HepG2 (cell line): ENCODE data around the gene SMAD6. TPM values are rescaled to one million over a fixed set of nuclear protein-coding genes. Genes with fewer than 3 reads are reported as not detected.
A peak's percentile ranks its signal among the peaks of the same experiment; 100 is the strongest.

Experiments used
- BRD4 ChIP-seq: sonication (generic); formaldehyde crosslinking; IDR thresholded peaks from 2 replicates; pipeline ENCODE4 v1.4.0; 2020; ENCODE audit warnings: missing genetic modification reagents
- FLYWCH1 ChIP-seq: sonication (generic); formaldehyde crosslinking; IDR thresholded peaks from 2 replicates; pipeline ENCODE4 v1.8.1; 2023; ENCODE audit warnings: mild to moderate bottlenecking, missing genetic modification reagents
- FOXC1 ChIP-seq: sonication (generic); formaldehyde crosslinking; IDR thresholded peaks from 2 replicates; pipeline ENCODE4 v1.8.0; 2022; ENCODE audit warnings: mild to moderate bottlenecking, missing genetic modification reagents, borderline replicate concordance
- GPN1 ChIP-seq: sonication (generic); formaldehyde crosslinking; IDR thresholded peaks from 2 replicates; pipeline ENCODE4 v1.5.1; 2020; ENCODE audit warnings: missing genetic modification reagents, borderline replicate concordance
- MXD4 ChIP-seq: IDR thresholded peaks from 2 replicates; pipeline ENCODE4 v1.6.1; 2016; ENCODE audit warnings: mild to moderate bottlenecking, missing biosample characterization, missing genetic modification reagents
- NCOR1 ChIP-seq: fragments of 200-600 bp; sonication (generic); IDR thresholded peaks from 2 replicates; pipeline ENCODE4 v1.7.0; 2017; ENCODE audit warnings: antibody characterized with exemption, low read length, borderline replicate concordance
- PHF21A ChIP-seq: sonication (generic); formaldehyde crosslinking; IDR thresholded peaks from 2 replicates; pipeline ENCODE4 v1.5.0; 2020; ENCODE audit warnings: mild to moderate bottlenecking, missing genetic modification reagents
- PHF5A ChIP-seq: IDR thresholded peaks from one replicate; pipeline ENCODE4 v1.6.1; 2018; ENCODE audit warnings: low read depth, missing genetic modification reagents; ENCODE audit not compliant: unreplicated experiment
- SAP130 ChIP-seq: IDR thresholded peaks from 2 replicates; pipeline ENCODE4 v1.6.1; 2016; ENCODE audit warnings: low read depth
- SMARCE1 ChIP-seq: fragments of 450-650 bp; IDR thresholded peaks from 2 replicates; pipeline ENCODE4 v1.6.1; 2017; ENCODE audit warnings: borderline replicate concordance
- SNAPC4 ChIP-seq: sonication (generic); formaldehyde crosslinking; IDR thresholded peaks from 2 replicates; pipeline ENCODE4 v1.4.0; 2020; ENCODE audit warnings: mild to moderate bottlenecking, missing genetic modification reagents
- SOX6 ChIP-seq, 2 experiments: fragments of 450-650 bp in 1 of 2; sonication (generic) in 1 of 2; formaldehyde crosslinking in 1 of 2; IDR thresholded peaks; 2 replicates each; pipeline versions ENCODE4 v1.4.0 to v1.6.1; 2017 to 2020; ENCODE audit warnings: antibody characterized with exemption in 1 of 2, mild to moderate bottlenecking in 1 of 2, missing genetic modification reagents in 1 of 2
- SPEN ChIP-seq: sonication (generic); formaldehyde crosslinking; IDR thresholded peaks from 2 replicates; pipeline ENCODE4 v1.5.1; 2020; ENCODE audit warnings: low read depth, mild to moderate bottlenecking, missing genetic modification reagents
- SRY ChIP-seq: sonication (generic); formaldehyde crosslinking; IDR thresholded peaks from 2 replicates; pipeline ENCODE4 v1.8.0; 2022; ENCODE audit warnings: mild to moderate bottlenecking, missing genetic modification reagents
- STAT5B ChIP-seq: sonication (generic); formaldehyde crosslinking; IDR thresholded peaks from 2 replicates; pipeline ENCODE4 v1.4.0; 2020; ENCODE audit warnings: missing genetic modification reagents
- TEF ChIP-seq: sonication (generic); formaldehyde crosslinking; IDR thresholded peaks from 2 replicates; pipeline ENCODE4 v1.5.0; 2020; ENCODE audit warnings: missing genetic modification reagents
- TIGD3 ChIP-seq: sonication (generic); formaldehyde crosslinking; IDR thresholded peaks from 2 replicates; pipeline ENCODE4 v1.5.1; 2020; ENCODE audit warnings: mild to moderate bottlenecking, missing genetic modification reagents, borderline replicate concordance
- TMF1 ChIP-seq: sonication (generic); formaldehyde crosslinking; IDR thresholded peaks from 2 replicates; pipeline ENCODE4 v1.8.1; 2022; ENCODE audit warnings: low read depth, missing genetic modification reagents
- ZBTB44 ChIP-seq: sonication (generic); formaldehyde crosslinking; IDR thresholded peaks from 2 replicates; pipeline ENCODE4 v1.4.0; 2020; ENCODE audit warnings: missing genetic modification reagents
- ZMYM3 ChIP-seq: sonication (generic); formaldehyde crosslinking; IDR thresholded peaks from 2 replicates; pipeline ENCODE4 v1.5.1; 2020; ENCODE audit warnings: mild to moderate bottlenecking, missing genetic modification reagents
- ZNF501 ChIP-seq: sonication (generic); formaldehyde crosslinking; IDR thresholded peaks from 2 replicates; pipeline ENCODE4 v1.5.1; 2020; ENCODE audit warnings: mild to moderate bottlenecking, moderate library complexity, missing genetic modification reagents
- ZNF879 ChIP-seq: sonication (generic); formaldehyde crosslinking; IDR thresholded peaks from 2 replicates; pipeline ENCODE4 v1.8.1; 2023; ENCODE audit warnings: missing genetic modification reagents
- ZSCAN25 ChIP-seq: sonication (generic); formaldehyde crosslinking; IDR thresholded peaks from 2 replicates; pipeline ENCODE4 v1.8.0; 2022; ENCODE audit warnings: mild to moderate bottlenecking, missing genetic modification reagents
- polyA plus RNA-seq, 8 experiments: library from polyadenylated mRNA; depleted of rRNA in 3 of 8; stranded (reverse) in 7 of 8; unstranded in 1 of 8; fragments of >200 nt; fragmentation: Illumina TruSeq in 4 of 8; extraction: Trizol in 4 of 8; gene quantifications; 2 replicates each; pipeline versions ENCODE4 v1.2.1 to v1.2.3, GENCODE V29; 2011 to 2016; ENCODE audit warnings: low read depth in 4 of 8, missing spikeins in 1 of 8, mixed read lengths in 1 of 8; ENCODE audit not compliant: insufficient read depth in 1 of 8
- total RNA-seq, 5 experiments: library from RNA; depleted of rRNA; stranded (reverse); fragments of >200 nt; fragmentation: Illumina TruSeq; extraction: Trizol; gene quantifications; 2 replicates each; pipeline ENCODE4 v1.2.3, GENCODE V29; 2016; ENCODE audit warnings: low read depth in 1 of 5

SMAD6 gene
- total and polyA plus RNA-seq, 2 of the 13 experiments (the other 11 are each of a cell fraction or from before 2014, with no cell fraction given) = 3.3 to 4.4 TPM

GRCh38 chr15:66779331-66780009 is 77.4 kb downstream of the SMAD6 start (continued):
- TF ChIP-seq SNAPC4 (CRISPR knock-in tag) (no peak), ZMYM3 (peak; percentile 10; the same call in 1 of the 2 replicates), STAT5B (CRISPR knock-in tag) (no peak), GPN1 (no peak), ZBTB44 (CRISPR knock-in tag) (no peak), FOXC1 (CRISPR knock-in tag) (no peak), SPEN (CRISPR knock-in tag) (no peak), NCOR1 (peak; percentile 33; the same call in 1 of the 2 replicates), ZNF879 (CRISPR knock-in tag) (no peak), TMF1 (CRISPR knock-in tag) (no peak), SOX6 (IDR thresholded peaks at IDR 0.05) (no peak), SOX6 (CRISPR knock-in tag; IDR thresholded peaks at IDR 0.05) (no peak), SAP130 (peak; percentile 41; the same call in 1 of the 2 replicates), FLYWCH1 (no peak), PHF21A (CRISPR knock-in tag) (peak; percentile 91), SMARCE1 (no peak), TIGD3 (no peak), MXD4 (CRISPR knock-in tag) (no peak), BRD4 (CRISPR knock-in tag) (no peak), ZSCAN25 (CRISPR knock-in tag) (no peak), ZNF501 (CRISPR knock-in tag) (no peak), SRY (no peak), TEF (CRISPR knock-in tag) (no peak), PHF5A (CRISPR knock-in tag) (no peak)
